Measurements from ENCODE around the gene AATK. TPM values are rescaled to one million over a fixed set of nuclear protein-coding genes. Genes with fewer than 3 reads are reported as not detected.
A peak's percentile ranks its signal among the peaks of the same experiment; 100 is the strongest.

The AATK gene
- total and polyA plus RNA-seq, 2 of the 13 experiments (the other 11 are each of a cell fraction or from before 2014, with no cell fraction given): 2.9 to 8.4 TPM

- TF ChIP-seq ZNF431 (CRISPR knock-in tag; IDR thresholded peaks at IDR 0.05; ENCODE audit: borderline replicate concordance, low read depth) (0 out of 2 replicates have a peak, but pooled peaks have one; percentile 6), REPIN1 (CRISPR knock-in tag; IDR thresholded peaks at IDR 0.05; ENCODE audit: borderline replicate concordance, low read depth) (no peak), RARA (CRISPR knock-in tag; IDR thresholded peaks at IDR 0.05) (peak; percentile 92), MLX (CRISPR knock-in tag; IDR thresholded peaks at IDR 0.05) (peak; percentile 60), ZNF879 (CRISPR knock-in tag; IDR thresholded peaks at IDR 0.05) (no peak), GLI4 (CRISPR knock-in tag; IDR thresholded peaks at IDR 0.05; ENCODE audit: borderline replicate concordance) (no peak), NFATC3 (CRISPR knock-in tag; IDR thresholded peaks at IDR 0.05) (no peak)
Observed at GRCh38 chr17:81097943-81098308, 68.1 kb downstream of the AATK start (continued).

- FAIRE-seq: no peak
- TF ChIP-seq ZNF253 (CRISPR knock-in tag; IDR thresholded peaks at IDR 0.05; ENCODE audit: borderline replicate concordance) (no peak), ZNF766 (CRISPR knock-in tag; IDR thresholded peaks at IDR 0.05; ENCODE audit: borderline replicate concordance) (peak; percentile 20; the same call in 1 of the 2 replicates), AKNA (CRISPR knock-in tag; IDR thresholded peaks at IDR 0.05; ENCODE audit: borderline replicate concordance) (no peak), NFYC (CRISPR knock-in tag; IDR thresholded peaks at IDR 0.05) (no peak), TAF15 (IDR thresholded peaks at IDR 0.05; ENCODE audit: low read depth, low read length, poor library complexity, severe bottlenecking) (no peak), ZNF383 (CRISPR knock-in tag; IDR thresholded peaks at IDR 0.05; ENCODE audit: borderline replicate concordance) (0 out of 2 replicates have a peak, but pooled peaks have one; percentile 67), ZKSCAN5 (CRISPR knock-in tag; IDR thresholded peaks at IDR 0.05) (no peak)
- TF ChIP-seq, protein P1, sequence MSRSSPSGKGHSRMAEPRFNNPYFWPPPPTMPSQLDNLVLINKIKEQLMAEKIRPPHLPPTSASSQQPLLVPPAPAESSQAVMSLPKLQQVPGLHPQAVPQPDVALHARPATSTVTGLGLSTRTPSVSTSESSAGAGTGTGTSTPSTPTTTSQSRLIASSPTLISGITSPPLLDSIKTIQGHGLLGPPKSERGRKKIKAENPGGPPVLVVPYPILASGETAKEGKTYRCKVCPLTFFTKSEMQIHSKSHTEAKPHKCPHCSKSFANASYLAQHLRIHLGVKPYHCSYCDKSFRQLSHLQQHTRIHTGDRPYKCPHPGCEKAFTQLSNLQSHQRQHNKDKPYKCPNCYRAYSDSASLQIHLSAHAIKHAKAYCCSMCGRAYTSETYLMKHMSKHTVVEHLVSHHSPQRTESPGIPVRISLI (CRISPR knock-in tag; IDR thresholded peaks at IDR 0.05; ENCODE audit: borderline replicate concordance): peak; percentile 52; the same call in 1 of the 2 replicates
Observed at GRCh38 chr17:81097134-81097942, 68.7 kb downstream of the AATK start.

More at GRCh38 chr17:81097134-81097942, 68.7 kb downstream of the AATK start:
- no peaks in the 10 kb centered on the region for H3K79me2 ChIP-seq (ENCODE audit: insufficient read depth, low read length)
- ATAC-seq: peak; percentile 53
- ChIA-PET POLR2A (interaction anchor here (0.6 to 2.3 kb wide), 6 partner anchors 14 to 538 kb away, joined by 3 to 20 read pairs (median 5); partner anchors contain the start of gene NDUFAF8), CTCF (ENCODE audit: low intra/inter-chr PET ratio, low total read pairs) (interaction anchor here (0.6 to 1.7 kb wide), 3 partner anchors 56 to 108 kb away, joined by 3 to 12 read pairs (median 3); no protein-coding TSS in a partner anchor)
- in situ Hi-C loops (cut with HindIII; ENCODE audit: extremely low pct_ligation_motif_present, low pct_unique_long_range_greater_than_20kb) (loop anchor here (5.0 kb wide), 1 partner anchor 110 kb away; no protein-coding TSS in a partner anchor), intact Hi-C loops (cut with micrococcal nuclease; ENCODE audit: unreplicated experiment) (loop anchor here (1.0 to 2.0 kb wide), 2 partner anchors 53 to 74 kb away; no protein-coding TSS in a partner anchor)
- H3K27me3 ChIP-seq (ENCODE audit: control insufficient read depth in 1 of 2, insufficient read depth in 2 of 2, low read length in 2 of 2): no peaks in the 10 kb centered on the region
- no TSS peak for BruUV-seq (replicated peaks)
- H4K20me1 ChIP-seq (ENCODE audit: insufficient read depth, low read length): no peaks in the 10 kb centered on the region
- H3K27ac ChIP-seq (ENCODE audit: extremely low read length, insufficient read depth, low read length): peak overlapping the region; percentile 0
- no peak overlapping the region for H2AFZ ChIP-seq (ENCODE audit: low read length)
- peak; percentile 65 for DNase-seq (ENCODE audit: low spot score)
- H3K4me3 ChIP-seq (replicated peaks in 1 of 3; ENCODE audit: insufficient read depth in 1 of 3, low read depth in 2 of 3, low read length in 3 of 3): peak overlapping the region; percentile 23 to 63 (median 49); a peak in 5 of 6 replicates
- no peaks in the 10 kb centered on the region for H3K9me3 ChIP-seq (ENCODE audit: low read length)
- peak overlapping the region; percentile 86 for H3K4me2 ChIP-seq (ENCODE audit: low read depth, low read length)
- peaks cover 52% of the 10 kb centered on the region for H3K4me1 ChIP-seq (ENCODE audit: insufficient read depth, low read length)
- H3K9ac ChIP-seq (ENCODE audit: insufficient read depth, low read depth, low read length): peak overlapping the region; percentile 53
- WGBS (ENCODE audit: low lambda C conversion rate): 16% methylated on average over 12 of the region's 31 CpGs
- H3K36me3 ChIP-seq (replicated peaks in 1 of 2; ENCODE audit: control insufficient read depth in 1 of 2, insufficient read depth in 2 of 2, low read length in 2 of 2): peaks cover 4 to 6% of the 10 kb centered on the region in 2 experiments; a peak in 1 of 5 replicates

Data from HepG2 (cell line).